ENCODE data around the gene C1QTNF9B.

DNA sequence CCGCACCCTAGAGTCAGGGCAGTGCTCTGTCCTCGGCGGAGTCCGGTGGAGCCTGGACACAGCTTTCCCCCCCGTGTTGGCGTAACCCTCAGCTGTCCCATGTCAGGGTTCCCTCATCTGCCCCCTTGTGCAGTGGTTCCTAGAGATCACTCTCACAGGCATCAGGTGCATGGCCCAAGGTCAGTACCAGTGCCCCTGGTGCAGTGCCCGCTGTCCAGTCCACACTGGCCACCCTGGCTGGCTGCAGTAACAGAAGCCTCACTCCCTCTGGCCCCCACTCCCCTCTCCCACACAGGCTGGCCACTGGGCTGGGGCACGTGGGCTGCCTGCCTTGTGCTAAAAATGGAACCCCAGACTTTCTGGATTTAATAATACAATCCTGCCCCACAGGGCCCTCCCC lies 49.6 kb upstream of the C1QTNF9B start:
- TF ChIP-seq SUZ12 (IDR thresholded peaks at IDR 0.05; ENCODE audit: extremely low read depth, insufficient read depth, insufficient read length), result no peak
- no peak for TF ChIP-seq ZNF274 (IDR thresholded peaks at IDR 0.05; ENCODE audit: low read depth, low read length)
